HG03060 (cell line): Measurements from ENCODE around the gene CD37.
"Not testable (repeated sequence)": the region's sequence is repeated elsewhere in the genome, so short reads cannot be mapped to it uniquely, and the experiment has no call there.

Experiments
- ATAC-seq: cut with Tn5 transposase; IDR thresholded peaks from one replicate; pipeline ENCODE4 v1.9.1; 2021; ENCODE audit warnings: low read depth, moderate number of reproducible peaks; ENCODE audit not compliant: unreplicated experiment

Gene CD37

DNA sequence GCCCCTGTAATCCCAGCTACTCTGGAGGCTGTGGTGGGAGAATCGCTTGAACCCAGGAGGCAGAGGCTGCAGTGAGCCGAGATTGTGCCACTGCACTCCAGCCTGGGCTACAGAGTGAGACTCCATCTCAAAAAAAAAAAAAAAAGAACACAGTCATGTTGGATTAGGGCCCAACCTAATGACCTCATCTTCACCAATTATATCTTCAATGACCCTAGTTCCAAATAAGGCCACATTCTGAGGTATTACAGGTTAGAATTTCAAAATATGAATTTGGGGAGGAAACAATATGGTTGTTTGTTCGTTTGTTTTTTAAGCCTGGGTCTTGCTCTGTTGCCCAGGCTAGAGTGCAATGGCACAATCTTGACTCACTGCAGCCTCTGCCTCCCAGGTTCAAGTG is 38.0 kb downstream of the CD37 start:
- ATAC-seq, result not testable (repeated sequence)

DNA sequence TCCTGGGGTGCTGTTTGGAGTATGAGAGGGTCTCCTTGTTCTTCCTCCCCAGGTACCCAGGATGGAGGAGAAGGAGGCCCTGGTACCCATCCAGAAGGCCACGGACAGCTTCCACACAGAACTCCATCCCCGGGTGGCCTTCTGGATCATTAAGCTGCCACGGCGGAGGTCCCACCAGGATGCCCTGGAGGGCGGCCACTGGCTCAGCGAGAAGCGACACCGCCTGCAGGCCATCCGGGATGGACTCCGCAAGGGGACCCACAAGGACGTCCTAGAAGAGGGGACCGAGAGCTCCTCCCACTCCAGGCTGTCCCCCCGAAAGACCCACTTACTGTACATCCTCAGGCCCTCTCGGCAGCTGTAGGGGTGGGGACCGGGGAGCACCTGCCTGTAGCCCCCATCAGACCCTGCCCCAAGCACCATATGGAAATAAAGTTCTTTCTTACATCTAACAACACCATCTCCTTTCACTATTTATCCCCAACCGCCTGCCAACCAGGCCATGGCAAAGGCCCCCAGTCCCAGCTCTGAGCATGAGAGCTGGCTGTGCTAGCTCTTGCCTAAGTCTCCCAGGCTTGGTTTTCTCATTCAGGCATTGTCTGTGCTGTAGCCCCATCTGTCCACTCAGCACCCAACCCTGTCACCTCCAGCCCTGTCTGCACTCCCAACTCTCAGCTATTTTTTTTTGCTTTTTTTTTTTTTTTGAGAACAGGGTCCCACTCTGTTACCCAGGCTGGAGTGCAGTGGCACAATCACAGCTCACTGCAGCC is 39.6 kb downstream of the CD37 start:
- ATAC-seq, result no peak

DNA sequence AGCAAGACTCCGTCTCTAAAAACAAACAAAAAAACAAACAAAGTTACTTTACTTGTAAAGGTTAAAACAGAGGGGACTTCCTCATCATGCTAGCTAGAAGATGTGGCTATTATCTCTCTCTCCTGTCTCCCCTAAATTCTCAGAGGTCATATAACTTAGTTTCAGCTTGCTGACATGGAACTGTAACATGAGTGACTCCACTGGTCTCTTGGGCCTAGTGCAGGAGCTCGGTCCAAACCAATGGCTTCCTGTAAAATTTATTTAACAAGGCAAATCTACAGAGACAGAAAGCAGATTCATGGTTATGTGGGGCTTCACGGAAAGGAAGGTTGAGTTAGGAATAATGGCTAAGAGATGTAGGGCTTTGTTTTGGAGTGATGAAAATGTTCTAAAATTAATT is 43.3 kb downstream of the CD37 start:
- ATAC-seq, result no peak

DNA sequence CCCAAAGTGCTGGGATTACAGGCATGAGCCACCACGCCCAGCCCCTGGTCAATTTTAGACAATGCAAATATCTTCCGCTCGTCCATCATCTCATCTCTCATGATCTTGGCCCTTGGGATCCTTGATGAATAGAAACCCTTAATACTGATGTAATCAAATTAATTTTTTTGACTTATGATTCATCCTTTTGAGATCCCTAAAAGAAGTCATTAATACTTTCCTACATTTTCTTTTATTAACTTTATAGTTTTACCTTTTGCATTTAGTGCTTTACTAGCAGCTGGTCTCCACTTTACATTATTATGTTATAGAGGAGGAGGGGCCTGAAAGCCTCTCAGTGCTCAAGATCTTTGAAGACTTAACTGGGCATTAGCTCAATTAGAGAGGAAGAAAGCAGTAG is 45.2 kb downstream of the CD37 start:
- no peak for ATAC-seq

DNA sequence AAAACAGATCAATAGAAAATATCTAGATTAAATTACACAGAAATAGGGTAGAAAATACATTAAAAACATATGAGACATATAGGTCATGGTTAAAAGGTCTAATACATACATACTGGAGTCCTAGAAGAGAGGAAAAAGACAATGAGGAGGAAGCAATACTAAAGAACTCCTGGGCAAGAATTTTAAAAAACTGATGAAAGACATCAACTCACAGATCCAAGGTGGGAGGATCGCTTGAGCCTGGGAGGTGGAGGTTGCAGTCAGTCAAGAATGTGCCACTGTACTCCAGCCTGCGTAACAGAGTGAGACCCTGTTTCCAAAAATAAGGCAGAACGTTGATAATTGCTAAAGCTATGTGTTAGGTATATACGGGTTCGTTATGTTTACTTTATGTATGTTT is 47.4 kb downstream of the CD37 start:
- no peak for ATAC-seq

DNA sequence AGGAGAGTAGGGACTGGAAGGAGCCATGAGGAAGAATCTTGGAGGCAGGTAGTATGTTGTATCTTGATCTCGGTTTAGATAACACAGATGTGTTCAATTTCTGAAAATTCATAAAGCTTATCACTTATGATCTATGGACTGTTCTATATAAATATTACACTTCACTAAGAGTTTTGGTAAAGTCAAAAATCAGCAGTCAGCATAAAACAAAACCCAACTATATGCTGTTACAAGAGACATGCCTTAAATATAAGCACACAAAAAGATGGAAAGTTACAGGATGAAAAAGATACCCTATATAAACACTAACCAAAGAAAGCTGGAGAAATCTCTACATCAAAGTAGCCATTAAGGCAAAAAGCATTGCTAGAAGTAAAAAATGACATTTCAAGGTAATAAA is 48.4 kb downstream of the CD37 start:
- no peak for ATAC-seq

DNA sequence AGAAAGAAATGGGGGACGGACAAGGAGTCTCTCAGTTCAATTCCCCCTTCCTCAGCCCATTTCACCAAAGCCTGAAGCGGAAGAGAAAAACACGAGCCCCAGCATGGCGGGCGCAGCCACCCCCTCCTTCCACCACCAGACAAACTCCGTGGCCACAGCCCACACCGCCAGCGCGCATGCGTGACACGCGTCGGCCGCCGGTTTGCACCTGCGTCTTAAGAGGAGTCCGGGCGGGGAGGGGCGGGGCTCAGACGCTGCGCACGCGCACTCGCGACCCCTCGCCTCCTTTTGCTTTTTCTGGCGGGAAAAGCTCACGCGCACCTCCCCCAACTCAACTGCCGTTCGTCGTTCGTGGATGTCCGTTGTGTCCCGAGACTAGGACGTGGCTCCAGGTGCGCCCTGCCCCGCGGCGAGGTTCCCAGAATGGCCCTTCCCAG is 52.7 kb downstream of the CD37 start, which contains the start of gene KASH5:
Gene KASH5 (plus strand): TSS at position 314 of the 437 bp plus-strand sequence. CDS start 2,635 bp downstream, outside the sequence.
- ATAC-seq, result no peak

DNA sequence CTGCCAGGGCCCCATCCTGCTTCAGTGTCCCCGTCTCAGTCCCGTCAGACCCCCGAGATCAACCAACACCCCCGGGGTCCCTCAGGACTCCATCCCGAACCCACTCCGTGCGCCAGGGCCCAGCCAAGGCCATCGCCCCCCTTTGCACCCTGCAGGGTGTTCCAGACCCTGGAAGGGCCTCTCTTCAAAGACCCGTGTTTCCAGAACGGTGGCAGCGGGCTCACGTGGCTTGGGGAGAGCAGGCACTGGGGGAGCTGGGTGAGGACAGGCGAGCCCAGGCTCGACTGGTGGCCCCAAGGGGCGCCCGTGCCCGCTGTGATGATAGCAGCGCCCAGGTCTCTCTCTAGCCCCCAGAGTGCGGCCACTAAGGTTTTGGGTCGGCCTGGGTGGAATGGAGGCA is 54.2 kb downstream of the CD37 start:
- no peak for ATAC-seq
